Suprapubic skin (tissue), 4 donors: ENCODE results near the gene IRF8. TPM values are rescaled to one million over a fixed set of nuclear protein-coding genes. Genes with fewer than 3 reads are reported as not detected.
A peak's percentile ranks its signal among the peaks of the same experiment; 100 is the strongest.

Source experiments
- DNase-seq, 2 donors: peaks; one replicate each; pipeline ENCODE4 v3.0.0-alpha.2; 2019; ENCODE audit warnings: low spot score in 2 of 2
- H3K27ac ChIP-seq: fragments of 200-600 bp; sonication (generic); one replicate; pipeline ENCODE4 v1.5.1; 2019
- H3K27me3 ChIP-seq: fragments of 200-600 bp; sonication (generic); one replicate; pipeline ENCODE4 v1.5.1; 2019
- H3K36me3 ChIP-seq: fragments of 200-600 bp; sonication (generic); one replicate; pipeline ENCODE4 v1.5.1; 2019
- H3K4me1 ChIP-seq: fragments of 200-600 bp; sonication (generic); one replicate; pipeline ENCODE4 v1.5.1; 2019
- H3K4me3 ChIP-seq: fragments of 200-600 bp; sonication (generic); one replicate; pipeline ENCODE4 v1.5.1; 2019; ENCODE audit warnings: mild to moderate bottlenecking
- H3K9me3 ChIP-seq: fragments of 200-600 bp; sonication (generic); one replicate; pipeline ENCODE4 v1.5.1; 2019
- CTCF ChIP-seq, 2 donors: fragments of 200-600 bp in 1 of 2; fragments of 450-650 bp in 1 of 2; sonication (generic) in 1 of 2; IDR thresholded peaks; one replicate each; pipeline ENCODE4 v1.5.1; 2016 to 2019; ENCODE audit warnings: antibody characterized with exemption in 2 of 2, mild to moderate bottlenecking in 1 of 2, moderate library complexity in 1 of 2
- EP300 ChIP-seq: sonication (generic); formaldehyde crosslinking; IDR thresholded peaks from one replicate; pipeline ENCODE4 v1.6.1; 2017; ENCODE audit warnings: antibody characterized with exemption
- POLR2A ChIP-seq, 2 donors: fragments of 450-650 bp; IDR thresholded peaks; one replicate each; pipeline ENCODE4 v1.6.1; 2017; ENCODE audit warnings: antibody characterized with exemption in 2 of 2, mild to moderate bottlenecking in 2 of 2, moderate library complexity in 2 of 2
- POLR2AphosphoS5 ChIP-seq, 3 donors: sonication (generic); formaldehyde crosslinking; IDR thresholded peaks; one replicate each; pipeline ENCODE4 v1.6.1; 2017; ENCODE audit warnings: antibody characterized with exemption in 3 of 3
- WGBS: methylation state at CpG from one replicate; pipeline ENCODE4 v1.1.5; 2018; 5-methylcytosine and 5-hydroxymethylcytosine counted together
- total RNA-seq, 4 donors: library from RNA; depleted of rRNA; stranded (reverse); fragments of >200 nt; gene quantifications; one replicate each; pipeline ENCODE4 v1.1.0, GENCODE V29; 2016

Gene IRF8
- 10 to 100 TPM in 1 of 4 donors, 1 to 10 TPM in 3; 3.5 to 13.3 (median 5.7) TPM for total RNA-seq

DNA sequence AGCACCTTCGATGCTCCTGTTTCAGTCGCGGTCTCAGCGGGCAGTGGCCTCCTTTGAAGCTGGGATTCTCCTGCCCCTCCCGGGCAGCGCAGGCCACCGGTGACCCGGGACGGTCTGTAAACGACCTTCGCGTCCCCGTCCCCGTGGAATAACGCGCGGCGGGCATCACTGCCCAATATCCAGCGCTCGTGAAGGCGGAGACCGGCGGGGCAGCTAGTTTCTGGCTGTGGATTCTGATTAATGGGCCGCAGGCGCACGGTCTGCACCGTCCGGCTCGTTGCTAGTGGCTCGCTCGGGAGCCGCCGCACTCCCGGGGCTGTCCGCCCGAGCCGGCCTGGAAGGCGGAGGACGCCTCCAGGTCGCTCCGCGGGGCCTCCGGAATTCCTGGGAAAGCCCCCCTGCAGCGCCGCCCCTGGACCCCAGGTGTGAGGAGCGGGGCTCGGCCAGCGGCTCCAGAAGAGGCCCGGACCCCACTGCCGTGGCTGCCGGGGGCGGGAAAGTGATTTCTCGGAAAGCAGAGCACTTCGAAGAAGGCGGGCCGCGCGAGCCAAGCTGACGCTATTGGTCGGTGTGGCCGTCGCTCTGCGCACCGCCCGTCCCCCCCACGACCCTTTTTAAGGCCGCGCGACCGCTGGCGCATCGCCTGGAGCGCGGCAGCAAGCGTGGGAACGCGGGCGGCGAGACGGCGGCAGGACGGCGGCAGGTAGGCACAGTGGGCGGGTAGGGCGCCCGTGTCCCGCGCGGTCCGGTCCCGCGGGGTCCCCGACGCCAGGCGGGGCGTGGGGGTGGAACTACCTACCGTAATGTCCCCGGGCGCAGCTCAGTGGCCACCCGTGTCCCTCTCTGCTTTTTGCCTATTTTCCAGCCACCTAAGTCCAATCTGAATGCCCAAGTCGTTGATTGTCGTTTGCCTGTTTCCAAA lies at the start of gene IRF8:
Gene IRF8, plus strand, starts transcription at position 642 of the 922 bp plus-strand sequence. CDS start 3,854 bp downstream, outside the sequence.
- H3K4me1 ChIP-seq, result peaks cover 13% of the 10 kb centered on the region
- peaks cover 90% of the 10 kb centered on the region for H3K27me3 ChIP-seq
- peak within 1 kb of the TSS; percentile 36 for H3K27ac ChIP-seq
- DNase-seq, result peak in 1 of 2 donors; percentile 70
- H3K36me3 ChIP-seq, result no peaks in the 10 kb centered on the region
- no peaks in the 10 kb centered on the region for H3K9me3 ChIP-seq
- 5% methylated on average over 46 of the region's 102 CpGs for WGBS
- TF ChIP-seq EP300 (no peak), POLR2AphosphoS5 (IDR thresholded peaks at IDR 0.05) (no peak), POLR2A (IDR thresholded peaks at IDR 0.05) (peak in 1 of 2 donors; percentile 30)
- peak within 1 kb of the TSS; percentile 54 for H3K4me3 ChIP-seq

DNA sequence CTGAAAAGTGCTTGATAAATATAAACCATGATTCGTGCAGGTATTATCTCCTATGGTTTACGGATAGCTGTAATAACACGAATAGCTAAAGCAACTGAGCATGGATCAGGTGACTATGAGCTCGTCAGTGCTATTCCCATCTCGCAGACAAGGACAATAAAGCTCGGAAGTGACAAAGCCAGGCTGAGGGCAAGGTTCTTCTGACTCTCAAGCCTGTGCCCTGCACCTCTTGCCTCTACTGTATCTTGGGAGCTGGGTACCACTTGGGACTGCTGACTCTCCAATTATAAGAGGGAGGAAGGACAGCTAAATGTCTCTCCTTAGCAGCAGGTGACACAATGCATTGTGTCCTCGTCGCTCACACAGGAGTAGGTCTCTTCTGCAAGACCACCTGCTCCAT lies 49.6 kb upstream of the IRF8 start:
- Histone ChIP-seq H3K36me3 (no peaks in the 10 kb centered on the region), H3K27ac (no peak overlapping the region), H3K9me3 (no peaks in the 10 kb centered on the region), H3K4me3 (no peak overlapping the region), H3K27me3 (peaks cover 49% of the 10 kb centered on the region), H3K4me1 (no peaks in the 10 kb centered on the region)
- TF ChIP-seq CTCF (IDR thresholded peaks at IDR 0.05), result no peak
- no peak for TF ChIP-seq EP300
- no peak for TF ChIP-seq POLR2A (IDR thresholded peaks at IDR 0.05)
- no peak for TF ChIP-seq POLR2AphosphoS5 (IDR thresholded peaks at IDR 0.05)
- no peak for DNase-seq
- WGBS, result 81% methylated on average over 8 of the region's 8 CpGs

DNA sequence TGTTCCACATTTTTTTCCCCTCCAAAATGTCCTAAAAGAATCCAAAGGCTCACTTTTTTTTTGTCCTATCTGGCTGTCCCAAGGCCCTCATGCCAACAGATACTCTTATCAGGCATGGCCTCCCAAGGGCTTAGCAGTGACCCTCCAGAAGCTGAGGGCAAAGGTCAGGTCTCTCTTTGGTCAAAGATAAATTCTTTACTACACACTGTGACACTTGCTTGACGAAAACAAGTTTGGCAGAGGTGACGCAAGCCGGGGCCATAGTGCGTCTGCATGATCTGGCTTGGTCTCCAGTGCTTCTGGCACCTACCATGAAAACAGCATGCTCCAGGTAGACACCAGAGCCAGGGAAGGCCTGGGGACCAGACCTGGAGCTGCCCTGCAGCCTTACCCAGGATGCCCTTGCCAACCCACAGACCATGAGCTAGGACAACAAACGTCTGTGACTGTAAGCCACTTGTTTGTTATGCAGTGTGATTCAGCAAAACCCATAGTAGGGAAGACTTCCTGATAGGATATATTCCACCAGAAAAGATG lies 48.5 kb upstream of the IRF8 start:
- H3K27me3 ChIP-seq, result peaks cover 45% of the 10 kb centered on the region
- TF ChIP-seq EP300 (no peak), POLR2AphosphoS5 (IDR thresholded peaks at IDR 0.05) (no peak), POLR2A (IDR thresholded peaks at IDR 0.05) (no peak), CTCF (IDR thresholded peaks at IDR 0.05) (no peak)
- no peak overlapping the region for H3K27ac ChIP-seq
- DNase-seq, result peak in 1 of 2 donors; percentile 6
- WGBS, result 64% methylated on average over 5 of the region's 5 CpGs
- H3K4me1 ChIP-seq, result no peaks in the 10 kb centered on the region
- no peaks in the 10 kb centered on the region for H3K9me3 ChIP-seq
- H3K36me3 ChIP-seq, result no peaks in the 10 kb centered on the region
- no peak overlapping the region for H3K4me3 ChIP-seq

- H3K4me3 ChIP-seq, result no peak overlapping the region
- H3K4me1 ChIP-seq, result no peaks in the 10 kb centered on the region
- H3K9me3 ChIP-seq, result no peaks in the 10 kb centered on the region
- no peak for TF ChIP-seq POLR2A (IDR thresholded peaks at IDR 0.05)
- no peak for TF ChIP-seq EP300
- TF ChIP-seq CTCF (IDR thresholded peaks at IDR 0.05), result no peak
- TF ChIP-seq POLR2AphosphoS5 (IDR thresholded peaks at IDR 0.05), result no peak
- no peak overlapping the region for H3K27ac ChIP-seq
- WGBS, result 63% methylated on average over 15 of the region's 15 CpGs
- peaks cover 43% of the 10 kb centered on the region for H3K27me3 ChIP-seq
- H3K36me3 ChIP-seq, result no peaks in the 10 kb centered on the region
- peak in 1 of 2 donors; percentile 69 for DNase-seq
These were observed 47.8 kb upstream of the IRF8 start for GRCh38 chr16:85851034-85851785.

GRCh38 chr16:85853547-85854545 lies 45.1 kb upstream of the IRF8 start:
- H3K27ac ChIP-seq, result peak overlapping the region; percentile 8
- 84% methylated on average over 16 of the region's 16 CpGs for WGBS
- no peak for DNase-seq

More at GRCh38 chr16:85853547-85854545, 45.1 kb upstream of the IRF8 start:
- TF ChIP-seq POLR2A (IDR thresholded peaks at IDR 0.05), result no peak
- Histone ChIP-seq H3K4me3 (no peak overlapping the region), H3K36me3 (no peaks in the 10 kb centered on the region), H3K9me3 (no peaks in the 10 kb centered on the region), H3K27me3 (peaks cover 34% of the 10 kb centered on the region), H3K4me1 (no peaks in the 10 kb centered on the region)
